Muscle layer of colon (tissue), 2 donors: ENCODE data around the gene NUDCD3.
A peak's percentile ranks its signal among the peaks of the same experiment; 100 is the strongest.

Experiments used
- H3K27ac ChIP-seq: one replicate; pipeline ENCODE4 v1.7.0; 2013; ENCODE audit warnings: low read depth, mild to moderate bottlenecking, low read length, moderate library complexity
- H3K27me3 ChIP-seq, 2 donors: one replicate each; pipeline ENCODE4 v1.7.0; 2013; ENCODE audit warnings: low read length in 2 of 2, mild to moderate bottlenecking in 2 of 2; ENCODE audit not compliant: insufficient read depth in 2 of 2, control insufficient read depth in 1 of 2
- H3K36me3 ChIP-seq: one replicate; pipeline ENCODE4 v1.7.0; 2013; ENCODE audit warnings: mild to moderate bottlenecking, low read length; ENCODE audit not compliant: insufficient read depth
- H3K4me1 ChIP-seq: one replicate; pipeline ENCODE4 v1.7.0; 2013; ENCODE audit warnings: mild to moderate bottlenecking, low read length; ENCODE audit not compliant: insufficient read depth
- H3K4me3 ChIP-seq, 2 donors: one replicate each; pipeline ENCODE4 v1.7.0; 2013; ENCODE audit warnings: low read length in 2 of 2, low read depth in 1 of 2, mild to moderate bottlenecking in 1 of 2, moderate library complexity in 1 of 2
- H3K9ac ChIP-seq: one replicate; pipeline ENCODE4 v1.7.0; 2013; ENCODE audit warnings: low read length
- H3K9me3 ChIP-seq: one replicate; pipeline ENCODE4 v1.7.0; 2013; ENCODE audit warnings: mild to moderate bottlenecking, low read length
- donor health status: abdominal sarcoma.
- donor health status: Adenocarcinoma of cecum.

Gene NUDCD3

DNA sequence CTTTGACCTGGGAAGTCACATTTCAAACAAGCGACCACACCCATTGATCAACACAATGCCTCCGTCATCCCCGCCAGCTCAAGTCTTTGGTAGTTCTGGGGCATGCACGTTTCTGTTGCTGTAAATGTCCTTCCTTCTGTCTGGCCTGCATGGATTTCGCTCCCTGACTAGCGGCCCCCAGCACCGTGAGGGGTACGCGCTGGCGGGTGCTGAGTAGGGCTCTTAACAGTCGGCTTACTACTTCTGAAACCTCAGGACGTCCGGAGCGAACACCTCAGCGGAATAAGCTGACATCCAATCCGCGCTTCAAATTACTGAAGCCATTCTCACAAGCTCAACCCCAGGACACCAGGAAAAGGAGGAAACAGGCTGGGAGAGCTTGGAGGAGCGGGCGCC is 505 bp downstream of the NUDCD3 start:
- Histone ChIP-seq H3K9me3 (no peaks in the 10 kb centered on the region), H3K4me1 (peaks cover 26% of the 10 kb centered on the region), H3K4me3 (peak overlapping the region; percentile 92 to 97), H3K9ac (peak overlapping the region; percentile 88), H3K27ac (peak overlapping the region; percentile 98), H3K36me3 (peaks cover 2% of the 10 kb centered on the region), H3K27me3 (peaks cover 0 to 4% of the 10 kb centered on the region in 2 donors)

DNA sequence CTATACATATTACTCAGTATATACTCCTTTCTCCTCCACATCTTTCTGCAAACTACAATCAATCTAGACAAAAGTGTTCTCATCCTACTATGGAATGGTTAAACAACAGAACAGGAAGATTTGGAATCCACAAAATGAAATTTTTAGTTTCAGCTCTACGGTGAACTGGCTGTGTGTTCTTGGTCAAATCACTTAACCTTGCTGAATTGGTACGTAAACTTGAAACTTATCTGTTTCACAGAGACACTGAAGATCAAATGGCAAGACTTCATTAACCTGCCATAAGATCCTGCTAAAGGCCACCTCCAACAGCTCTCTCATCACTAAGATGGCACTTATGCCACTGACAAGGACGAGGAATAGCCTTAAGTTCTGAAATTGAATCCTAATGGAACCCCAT is 1.5 kb downstream of the NUDCD3 start:
- Histone ChIP-seq H3K36me3 (peaks cover 12% of the 10 kb centered on the region), H3K27ac (no peak overlapping the region), H3K9me3 (no peaks in the 10 kb centered on the region), H3K4me3 (peak overlapping the region; percentile 92 to 97), H3K27me3 (peaks cover 0 to 4% of the 10 kb centered on the region in 2 donors), H3K4me1 (peaks cover 26% of the 10 kb centered on the region), H3K9ac (peak overlapping the region; percentile 88)

DNA sequence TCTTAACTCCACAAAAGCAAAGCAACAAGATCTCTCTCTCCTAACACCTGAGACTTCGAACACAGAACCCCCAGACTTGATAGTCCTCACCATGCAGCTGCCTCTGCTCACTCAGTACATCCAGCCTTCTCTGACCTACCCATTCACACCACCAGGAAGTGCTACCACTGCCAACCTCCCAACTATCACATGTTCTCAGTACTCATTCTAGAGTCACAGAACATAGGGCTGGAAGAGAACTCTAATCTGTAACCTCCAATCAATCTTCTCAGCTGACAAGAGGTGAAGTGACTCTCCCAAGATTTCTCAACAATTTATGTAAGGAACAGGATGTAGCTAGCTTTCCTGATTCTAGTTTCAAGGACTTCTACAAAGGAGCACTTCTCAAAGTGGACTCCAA is 3.8 kb downstream of the NUDCD3 start:
- Histone ChIP-seq H3K9ac (no peak overlapping the region), H3K4me3 (no peak overlapping the region), H3K9me3 (peaks cover 7% of the 10 kb centered on the region), H3K27ac (no peak overlapping the region), H3K4me1 (peaks cover 26% of the 10 kb centered on the region), H3K27me3 (no peaks in the 10 kb centered on the region), H3K36me3 (peaks cover 34% of the 10 kb centered on the region)

DNA sequence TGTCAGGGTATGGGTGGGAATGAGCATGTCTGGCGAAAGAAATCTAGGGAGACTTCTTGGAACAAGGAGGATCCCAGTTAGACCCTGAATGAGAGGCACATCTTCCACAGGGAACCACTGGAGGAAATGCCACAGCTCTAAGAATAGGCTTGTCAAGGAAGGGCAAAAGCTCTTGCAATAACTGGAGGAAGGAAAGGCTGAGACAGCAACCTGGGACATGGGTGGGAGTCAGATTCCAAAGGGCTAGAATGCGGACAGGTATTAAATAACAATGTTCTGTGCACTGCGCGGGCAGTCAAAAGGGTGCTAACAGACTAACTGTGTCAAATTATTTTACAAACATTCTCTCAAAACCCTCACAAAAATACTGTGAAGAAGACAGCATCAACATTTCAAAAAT is 4.5 kb downstream of the NUDCD3 start:
- Histone ChIP-seq H3K27ac (no peak overlapping the region), H3K4me1 (peaks cover 26% of the 10 kb centered on the region), H3K36me3 (peaks cover 39% of the 10 kb centered on the region), H3K27me3 (no peaks in the 10 kb centered on the region), H3K4me3 (no peak overlapping the region), H3K9me3 (peaks cover 7% of the 10 kb centered on the region), H3K9ac (no peak overlapping the region)

DNA sequence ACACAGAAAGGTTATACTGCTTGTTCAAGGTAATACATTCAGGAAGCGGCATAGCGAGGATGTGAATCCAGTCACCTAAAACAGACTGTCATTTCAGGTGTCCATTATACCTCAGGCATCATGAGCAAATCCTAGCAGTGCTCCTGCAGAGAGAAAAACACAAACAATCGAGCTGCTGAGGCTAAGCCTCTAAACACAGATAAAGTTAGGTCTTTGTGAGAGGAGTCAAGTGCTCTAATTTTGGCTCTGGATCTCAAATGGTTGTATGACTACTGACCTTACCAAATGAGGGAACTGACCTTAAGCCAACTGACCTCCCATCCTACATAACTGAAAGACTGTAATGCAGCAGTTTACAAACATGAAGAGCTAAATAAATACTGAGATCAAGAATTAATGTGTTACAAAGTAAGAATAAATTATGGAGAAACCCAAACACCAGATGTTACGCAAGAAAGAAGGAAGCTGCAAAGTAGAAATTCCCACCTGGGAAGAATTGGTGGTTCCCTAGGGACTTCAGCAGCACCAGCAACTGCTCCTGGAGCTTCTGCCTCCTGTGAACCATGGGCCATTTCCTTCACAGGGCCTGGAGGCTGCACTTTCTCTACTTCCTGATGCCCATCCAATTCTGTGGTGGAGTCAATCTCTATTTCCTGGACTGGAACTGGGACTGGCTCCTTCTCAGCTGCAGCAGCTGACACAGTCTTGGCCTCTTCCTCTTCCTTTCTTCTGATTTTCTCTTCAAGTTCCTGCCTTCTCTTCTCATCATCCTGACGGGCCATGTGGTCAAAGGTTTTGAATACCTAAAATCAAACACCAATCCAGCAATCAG is 5.8 kb downstream of the NUDCD3 start:
- Histone ChIP-seq H3K27ac (no peak overlapping the region), H3K4me3 (no peak overlapping the region), H3K27me3 (no peaks in the 10 kb centered on the region), H3K9ac (no peak overlapping the region), H3K9me3 (peaks cover 7% of the 10 kb centered on the region), H3K36me3 (peaks cover 44% of the 10 kb centered on the region), H3K4me1 (peaks cover 26% of the 10 kb centered on the region)

DNA sequence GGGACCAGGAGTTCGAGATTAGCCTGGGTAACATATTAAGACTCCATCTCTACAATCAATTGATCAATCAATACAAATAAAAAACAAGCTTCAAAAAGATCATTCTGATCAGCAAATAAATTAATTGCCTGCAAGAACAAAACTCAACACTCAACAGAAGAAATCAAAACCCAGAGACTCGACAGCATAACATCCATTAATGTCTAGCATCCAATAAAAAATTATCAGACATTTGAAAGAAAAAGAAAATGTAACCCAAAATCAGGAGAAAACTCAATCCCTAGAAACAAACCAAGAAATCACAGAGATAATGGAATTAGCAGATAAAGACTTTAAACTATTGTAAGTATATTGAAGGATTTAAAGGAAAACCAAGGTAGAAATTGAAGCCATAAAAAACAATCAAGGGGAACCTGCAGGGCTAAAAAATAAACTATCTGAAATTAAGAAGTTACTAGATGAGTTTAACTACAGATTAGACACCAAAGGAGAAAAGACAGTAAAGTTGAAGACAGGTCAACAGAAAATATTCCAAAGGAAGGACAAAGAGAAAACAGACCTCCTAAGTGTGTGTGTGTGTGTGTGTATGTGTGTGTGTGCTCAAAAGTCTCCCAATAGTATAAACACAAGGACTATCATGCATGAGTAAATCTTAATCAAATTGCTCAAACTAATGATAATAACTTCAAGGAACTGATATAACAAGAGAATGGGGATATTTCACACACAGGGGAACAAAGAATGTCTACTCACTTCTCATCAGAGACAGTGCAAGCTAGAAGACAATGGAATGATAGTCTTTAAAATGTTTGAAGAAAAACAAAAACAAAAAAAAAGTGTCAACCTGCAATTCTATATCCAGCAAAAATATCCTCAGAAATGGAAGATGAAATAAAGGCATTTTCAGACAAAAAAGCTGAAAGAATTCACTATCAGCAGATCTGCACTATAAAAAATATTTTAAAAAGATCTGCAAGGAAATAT is 7.7 kb downstream of the NUDCD3 start:
- Histone ChIP-seq H3K4me3 (no peak overlapping the region), H3K9ac (no peak overlapping the region), H3K27ac (no peak overlapping the region), H3K9me3 (peaks cover 7% of the 10 kb centered on the region), H3K36me3 (peaks cover 47% of the 10 kb centered on the region), H3K27me3 (no peaks in the 10 kb centered on the region), H3K4me1 (peaks cover 11% of the 10 kb centered on the region)

DNA sequence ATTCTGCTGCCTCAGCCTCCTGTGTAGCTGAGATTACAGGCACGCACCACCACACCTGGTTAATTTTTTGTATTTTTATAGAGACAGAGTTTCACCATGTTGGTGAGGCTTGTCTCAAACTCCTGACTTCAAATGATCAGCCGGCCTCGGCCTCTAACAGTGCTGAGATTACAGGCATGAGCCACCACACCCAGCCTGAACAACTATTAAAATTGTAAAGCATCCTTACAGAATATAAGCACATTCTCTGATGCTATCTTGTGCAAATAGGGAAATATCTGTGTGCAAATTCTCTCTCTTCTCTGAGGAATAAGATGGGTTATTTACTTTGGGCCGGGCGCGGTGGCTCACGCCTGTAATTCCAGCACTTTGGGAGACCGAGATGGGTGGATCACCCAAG is 12.5 kb downstream of the NUDCD3 start:
- Histone ChIP-seq H3K4me3 (no peak overlapping the region), H3K27ac (no peak overlapping the region), H3K27me3 (no peaks in the 10 kb centered on the region), H3K9me3 (no peaks in the 10 kb centered on the region), H3K9ac (no peak overlapping the region), H3K4me1 (peaks cover 7% of the 10 kb centered on the region), H3K36me3 (peaks cover 25% of the 10 kb centered on the region)

DNA sequence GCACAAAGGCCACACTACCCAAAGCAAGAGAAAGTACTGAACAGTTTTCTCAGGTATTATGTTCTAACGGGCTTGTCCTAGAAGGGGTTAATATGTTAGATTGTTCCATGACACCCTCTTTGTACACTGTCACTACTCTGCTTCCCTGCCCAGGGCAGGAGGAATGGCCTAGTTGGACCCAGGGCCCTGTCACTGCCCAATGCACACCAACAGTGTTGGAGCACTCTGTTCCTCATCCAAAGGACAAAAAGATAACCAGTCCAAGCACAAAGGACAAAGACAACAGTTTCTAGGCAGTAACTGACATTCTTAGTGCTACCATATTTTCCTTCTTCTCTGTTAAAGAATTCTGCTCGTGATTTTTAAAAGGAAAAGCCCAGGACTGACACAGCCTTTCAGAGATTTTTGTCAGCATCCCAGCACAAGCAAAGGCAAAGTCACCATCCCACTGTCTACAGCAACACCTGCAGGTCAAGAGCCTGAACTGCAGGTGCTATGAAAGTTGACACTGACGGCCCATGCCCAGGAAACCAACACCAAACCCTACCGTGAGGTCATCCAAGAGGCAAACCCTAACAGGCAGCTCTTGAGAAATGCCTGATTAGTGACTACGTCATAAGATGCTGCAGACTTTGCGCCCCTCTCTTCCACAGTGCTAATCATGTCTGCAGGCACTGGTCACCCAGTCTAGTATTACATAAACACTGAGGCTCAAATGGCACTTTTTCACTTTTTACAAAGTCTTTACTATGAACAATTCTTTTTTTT is 13.2 kb downstream of the NUDCD3 start:
- H3K36me3 ChIP-seq = peaks cover 23% of the 10 kb centered on the region
- H3K27me3 ChIP-seq = no peaks in the 10 kb centered on the region
- no peak overlapping the region for H3K4me3 ChIP-seq
- H3K27ac ChIP-seq = no peak overlapping the region
- peaks cover 7% of the 10 kb centered on the region for H3K4me1 ChIP-seq
- no peak overlapping the region for H3K9ac ChIP-seq
- no peaks in the 10 kb centered on the region for H3K9me3 ChIP-seq

DNA sequence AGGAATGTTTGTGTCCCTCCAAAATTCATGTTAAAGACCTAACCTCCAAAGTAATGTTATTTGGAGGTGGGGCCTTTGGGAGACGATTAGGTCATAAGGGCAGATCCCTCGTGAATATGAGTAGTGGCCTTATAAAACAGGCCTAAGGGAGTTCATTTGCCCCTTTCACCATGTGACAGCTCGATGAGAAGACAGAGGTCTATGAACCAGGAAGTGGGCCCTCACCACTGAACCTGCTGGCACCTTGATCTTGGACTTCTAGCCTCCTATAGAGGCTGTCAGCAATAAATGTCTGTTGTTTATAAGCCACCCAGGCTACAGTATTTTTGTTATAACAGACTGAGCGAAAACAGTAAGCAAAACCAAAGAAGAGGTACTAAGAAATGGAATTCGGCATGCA is 14.1 kb downstream of the NUDCD3 start:
- Histone ChIP-seq H3K4me3 (no peak overlapping the region), H3K36me3 (peaks cover 16% of the 10 kb centered on the region), H3K9me3 (no peaks in the 10 kb centered on the region), H3K27me3 (no peaks in the 10 kb centered on the region), H3K9ac (no peak overlapping the region), H3K4me1 (peaks cover 11% of the 10 kb centered on the region), H3K27ac (no peak overlapping the region)

DNA sequence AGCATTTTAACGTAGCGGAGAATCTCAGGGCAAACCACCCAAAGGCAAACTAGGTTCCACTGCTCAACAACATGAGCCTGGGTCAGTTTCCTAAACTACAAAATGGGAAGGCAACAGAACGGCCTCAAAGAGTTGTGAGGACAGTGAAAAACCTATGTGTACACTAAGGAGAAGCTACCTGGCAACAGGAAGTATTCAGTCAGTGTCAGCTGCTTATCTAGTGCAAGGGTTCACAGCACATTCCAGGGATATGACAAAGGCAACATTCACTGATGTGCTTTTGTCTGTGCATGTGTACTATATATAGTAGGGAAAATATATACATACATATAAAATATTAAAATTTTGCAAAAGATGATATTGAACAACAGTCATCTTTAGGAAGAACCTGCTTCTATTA is 17.2 kb downstream of the NUDCD3 start:
- H3K4me3 ChIP-seq = no peak overlapping the region
- H3K27ac ChIP-seq = no peak overlapping the region
- H3K9me3 ChIP-seq = no peaks in the 10 kb centered on the region
- H3K4me1 ChIP-seq = peaks cover 12% of the 10 kb centered on the region
- H3K27me3 ChIP-seq = no peaks in the 10 kb centered on the region
- H3K36me3 ChIP-seq = peaks cover 5% of the 10 kb centered on the region
- H3K9ac ChIP-seq = no peak overlapping the region

DNA sequence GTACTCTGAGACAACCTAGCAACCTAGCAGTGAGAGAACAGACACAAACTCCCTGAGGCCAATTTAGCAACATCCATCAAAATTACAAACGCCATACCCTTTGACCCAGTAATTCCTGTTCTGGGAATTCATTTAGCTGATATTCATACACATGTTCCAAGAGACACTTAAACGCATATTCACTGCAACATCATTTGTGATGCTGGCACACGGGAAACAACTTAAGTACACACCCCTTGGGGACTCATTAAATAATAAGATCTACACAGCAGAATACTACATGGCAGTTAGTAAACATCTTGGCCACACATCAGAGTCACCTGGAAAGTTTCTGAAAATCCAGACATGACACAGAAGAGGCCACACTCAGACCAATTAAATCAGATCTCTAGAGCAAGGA is 17.6 kb downstream of the NUDCD3 start:
- Histone ChIP-seq H3K9me3 (no peaks in the 10 kb centered on the region), H3K27ac (no peak overlapping the region), H3K27me3 (no peaks in the 10 kb centered on the region), H3K9ac (no peak overlapping the region), H3K4me1 (peaks cover 12% of the 10 kb centered on the region), H3K36me3 (peaks cover 5% of the 10 kb centered on the region), H3K4me3 (no peak overlapping the region)
